Naive B cell (primary cell): Measurements from ENCODE around the gene PSMD2. TPM values are rescaled to one million over a fixed set of nuclear protein-coding genes. Genes with fewer than 3 reads are reported as not detected.

ENCODE experiments used
- ATAC-seq, 2 donors: fragments of 150-1000 bp; cut with Tn5 transposase; 2 replicates each; pipeline ENCODE4 v1.10.0; 2021; ENCODE audit warnings: low read depth in 2 of 2, mild to moderate bottlenecking in 2 of 2, moderate library complexity in 2 of 2
- DNase-seq: peaks from one replicate; pipeline ENCODE4 v3.0.0; 2022
- H3K27ac Mint-ChIP-seq, 6 donors: one replicate each; pipeline ENCODE4 v1.8.0; 2020 to 2022; ENCODE audit warnings: mild to moderate bottlenecking in 6 of 6, mixed read lengths in 6 of 6, moderate library complexity in 5 of 6, inconsistent platforms in 2 of 6
- H3K27me3 Mint-ChIP-seq, 3 donors: one replicate each; pipeline ENCODE4 v1.8.0; 2021 to 2022; ENCODE audit warnings: mixed read lengths in 3 of 3, mild to moderate bottlenecking in 1 of 3
- H3K36me3 Mint-ChIP-seq, 2 donors: one replicate each; pipeline ENCODE4 v1.8.0; 2020 to 2022; ENCODE audit warnings: mixed read lengths in 2 of 2, inconsistent platforms in 1 of 2, mild to moderate bottlenecking in 1 of 2
- H3K4me1 Mint-ChIP-seq, 3 donors: one replicate each; pipeline ENCODE4 v1.8.0; 2020 to 2022; ENCODE audit warnings: mixed read lengths in 3 of 3, inconsistent platforms in 1 of 3, mild to moderate bottlenecking in 1 of 3, moderate library complexity in 1 of 3
- H3K4me3 Mint-ChIP-seq, 8 donors: one replicate each; pipeline ENCODE4 v1.8.0; 2020 to 2022; ENCODE audit warnings: mild to moderate bottlenecking in 8 of 8, mixed read lengths in 8 of 8, moderate library complexity in 8 of 8, inconsistent platforms in 2 of 8
- H3K9me3 Mint-ChIP-seq, 7 donors: one replicate each; pipeline ENCODE4 v1.8.0; 2020 to 2022; ENCODE audit warnings: mixed read lengths in 7 of 7, mild to moderate bottlenecking in 5 of 7, inconsistent platforms in 2 of 7, moderate library complexity in 1 of 7
- polyA plus RNA-seq, 6 donors: library from polyadenylated mRNA; unstranded; fragments of 300-500 nt; fragmentation: Illumina TruSeq; gene quantifications; one replicate each; pipeline ENCODE4 v1.2.3, GENCODE V29; 2021; ENCODE audit warnings: low read depth in 6 of 6

PSMD2 gene
- polyA plus RNA-seq, 6 donors from 2014 or later, result 144 to 190 (median 160) TPM

GRCh38 chr3:184291044-184291737 is 7.8 kb upstream of the PSMD2 start:
- Mint-ChIP-seq H3K27me3 (peaks cover 6 to 44% (median 31%) of the 10 kb centered on the region in 3 donors), H3K27ac (no peak overlapping the region), H3K4me1 (no peaks in the 10 kb centered on the region), H3K36me3 (no peaks in the 10 kb centered on the region), H3K9me3 (no peaks in the 10 kb centered on the region), H3K4me3 (no peak overlapping the region)
- ATAC-seq (no peak), DNase-seq (no peak)

- ATAC-seq (no peak), DNase-seq (no peak)
- H3K9me3 Mint-ChIP-seq, result no peaks in the 10 kb centered on the region
- no peak overlapping the region for H3K27ac Mint-ChIP-seq
- H3K27me3 Mint-ChIP-seq, result peaks cover 4 to 37% (median 24%) of the 10 kb centered on the region in 3 donors
- H3K4me3 Mint-ChIP-seq, result no peak overlapping the region
- no peaks in the 10 kb centered on the region for H3K4me1 Mint-ChIP-seq
- no peaks in the 10 kb centered on the region for H3K36me3 Mint-ChIP-seq
Measured at GRCh38 chr3:184291738-184292445, 7.1 kb upstream of the PSMD2 start.

GRCh38 chr3:184295771-184296170 is 3.3 kb upstream of the PSMD2 start:
- Mint-ChIP-seq H3K9me3 (no peaks in the 10 kb centered on the region), H3K27ac (peak overlapping the region in 1 of 6 donors; percentile 22), H3K27me3 (peaks cover 0 to 17% (median 11%) of the 10 kb centered on the region in 3 donors), H3K4me3 (peak overlapping the region in 1 of 8 donors; percentile 70), H3K36me3 (no peaks in the 10 kb centered on the region), H3K4me1 (peaks cover 12 to 24% (median 12%) of the 10 kb centered on the region in 3 donors)
- ATAC-seq, result no peak
- no peak for DNase-seq

GRCh38 chr3:184296616-184297015 is 2.4 kb upstream of the PSMD2 start:
- H3K4me3 Mint-ChIP-seq, result peak overlapping the region in 7 of 8 donors; percentile 48 to 90 (median 77)
- H3K36me3 Mint-ChIP-seq, result peaks cover 0 to 4% of the 10 kb centered on the region in 2 donors
- H3K9me3 Mint-ChIP-seq, result no peaks in the 10 kb centered on the region
- DNase-seq (no peak), ATAC-seq (no peak)
- peaks cover 13 to 31% (median 14%) of the 10 kb centered on the region in 3 donors for H3K4me1 Mint-ChIP-seq
- H3K27me3 Mint-ChIP-seq, result peaks cover 0 to 13% (median 11%) of the 10 kb centered on the region in 3 donors
- H3K27ac Mint-ChIP-seq, result no peak overlapping the region

- H3K27ac Mint-ChIP-seq, result peak overlapping the region in 4 of 6 donors; percentile 50 to 95 (median 71)
- ATAC-seq, result no peak
- H3K27me3 Mint-ChIP-seq, result no peaks in the 10 kb centered on the region
- peak overlapping the region; percentile 89 to 97 (median 92) for H3K4me3 Mint-ChIP-seq
- DNase-seq, result no peak
- H3K36me3 Mint-ChIP-seq, result peaks cover 0 to 15% of the 10 kb centered on the region in 2 donors
- H3K9me3 Mint-ChIP-seq, result no peaks in the 10 kb centered on the region
- peaks cover 18 to 32% (median 19%) of the 10 kb centered on the region in 3 donors for H3K4me1 Mint-ChIP-seq
Measured at GRCh38 chr3:184299488-184300377, 692 bp downstream of the PSMD2 start.

GRCh38 chr3:184300378-184300720 is 1.3 kb downstream of the PSMD2 start:
- Mint-ChIP-seq H3K4me1 (peaks cover 18 to 32% (median 19%) of the 10 kb centered on the region in 3 donors), H3K4me3 (peak overlapping the region; percentile 89 to 97 (median 92)), H3K36me3 (peaks cover 0 to 15% of the 10 kb centered on the region in 2 donors), H3K9me3 (no peaks in the 10 kb centered on the region), H3K27me3 (no peaks in the 10 kb centered on the region), H3K27ac (peak overlapping the region in 1 of 6 donors; percentile 64)
- no peak for ATAC-seq
- DNase-seq, result no peak

GRCh38 chr3:184305577-184305976 is 6.5 kb downstream of the PSMD2 start:
- H3K4me1 Mint-ChIP-seq, result peaks cover 8 to 9% (median 9%) of the 10 kb centered on the region in 3 donors
- H3K9me3 Mint-ChIP-seq, result no peaks in the 10 kb centered on the region
- DNase-seq (no peak), ATAC-seq (peak; percentile 57 to 65)
- no peaks in the 10 kb centered on the region for H3K27me3 Mint-ChIP-seq
- H3K27ac Mint-ChIP-seq, result peak overlapping the region in 2 of 6 donors; percentile 30 to 49
- H3K36me3 Mint-ChIP-seq, result peaks cover 11 to 30% of the 10 kb centered on the region in 2 donors
- H3K4me3 Mint-ChIP-seq, result no peak overlapping the region

GRCh38 chr3:184306341-184306972 is 7.4 kb downstream of the PSMD2 start:
- peak overlapping the region in 2 of 6 donors; percentile 2 to 66 for H3K27ac Mint-ChIP-seq
- no peak overlapping the region for H3K4me3 Mint-ChIP-seq
- DNase-seq, result no peak
- peaks cover 11 to 28% of the 10 kb centered on the region in 2 donors for H3K36me3 Mint-ChIP-seq
- no peaks in the 10 kb centered on the region for H3K27me3 Mint-ChIP-seq
- peaks cover 3 to 6% (median 5%) of the 10 kb centered on the region in 3 donors for H3K4me1 Mint-ChIP-seq
- H3K9me3 Mint-ChIP-seq, result no peaks in the 10 kb centered on the region
- ATAC-seq, result no peak

- ATAC-seq, result no peak
- DNase-seq, result no peak
- H3K4me1 Mint-ChIP-seq, result peaks cover 0 to 5% (median 3%) of the 10 kb centered on the region in 3 donors
- no peaks in the 10 kb centered on the region for H3K27me3 Mint-ChIP-seq
- H3K36me3 Mint-ChIP-seq, result peaks cover 11 to 22% of the 10 kb centered on the region in 2 donors
- peak overlapping the region in 1 of 6 donors; percentile 76 for H3K27ac Mint-ChIP-seq
- H3K4me3 Mint-ChIP-seq, result no peak overlapping the region
- H3K9me3 Mint-ChIP-seq, result no peaks in the 10 kb centered on the region
Measured at GRCh38 chr3:184307915-184308314, 8.9 kb downstream of the PSMD2 start.

GRCh38 chr3:184308744-184309143 is 9.7 kb downstream of the PSMD2 start:
- no peak overlapping the region for H3K27ac Mint-ChIP-seq
- ATAC-seq, result no peak
- peaks cover 11 to 22% of the 10 kb centered on the region in 2 donors for H3K36me3 Mint-ChIP-seq

GRCh38 chr3:184311633-184312032 is 12.6 kb downstream of the PSMD2 start:
- no peak for DNase-seq
- Mint-ChIP-seq H3K9me3 (no peaks in the 10 kb centered on the region), H3K36me3 (peaks cover 11 to 15% of the 10 kb centered on the region in 2 donors), H3K4me1 (peaks cover 8 to 14% (median 11%) of the 10 kb centered on the region in 3 donors), H3K4me3 (peak overlapping the region in 3 of 8 donors; percentile 17 to 71 (median 33)), H3K27ac (peak overlapping the region in 2 of 6 donors; percentile 6 to 9), H3K27me3 (no peaks in the 10 kb centered on the region)
- no peak for ATAC-seq

More at GRCh38 chr3:184308744-184309143, 9.7 kb downstream of the PSMD2 start:
- Mint-ChIP-seq H3K4me1 (peaks cover under 1 to 5% (median 3%) of the 10 kb centered on the region in 3 donors), H3K4me3 (no peak overlapping the region), H3K27me3 (no peaks in the 10 kb centered on the region), H3K9me3 (no peaks in the 10 kb centered on the region)
- DNase-seq, result no peak

- Mint-ChIP-seq H3K4me1 (peaks cover 21 to 31% (median 31%) of the 10 kb centered on the region in 3 donors), H3K27me3 (no peaks in the 10 kb centered on the region), H3K27ac (peak within 1 kb of the TSS; percentile 81 to 97 (median 94)), H3K9me3 (no peaks in the 10 kb centered on the region), H3K36me3 (no peaks in the 10 kb centered on the region), H3K4me3 (peak within 1 kb of the TSS; percentile 79 to 96 (median 91))
- DNase-seq, result peak; percentile 93
- peak; percentile 87 to 88 for ATAC-seq
Measured at GRCh38 chr3:184314363-184314699, 15.3 kb downstream of the PSMD2 start, which contains the start of gene EIF4G1. EIF4G1 (plus strand) TSS chr3:184314606; CDS start chr3:184315797, 1,191 bp downstream.
